Measurements from ENCODE around the gene NEU2. TPM values are rescaled to one million over a fixed set of nuclear protein-coding genes. Genes with fewer than 3 reads are reported as not detected.

NEU2 gene
- total and polyA plus RNA-seq, 10 of the 15 experiments (the other 5 are each of a cell fraction or from before 2014, with no cell fraction given), result not detected

DNA sequence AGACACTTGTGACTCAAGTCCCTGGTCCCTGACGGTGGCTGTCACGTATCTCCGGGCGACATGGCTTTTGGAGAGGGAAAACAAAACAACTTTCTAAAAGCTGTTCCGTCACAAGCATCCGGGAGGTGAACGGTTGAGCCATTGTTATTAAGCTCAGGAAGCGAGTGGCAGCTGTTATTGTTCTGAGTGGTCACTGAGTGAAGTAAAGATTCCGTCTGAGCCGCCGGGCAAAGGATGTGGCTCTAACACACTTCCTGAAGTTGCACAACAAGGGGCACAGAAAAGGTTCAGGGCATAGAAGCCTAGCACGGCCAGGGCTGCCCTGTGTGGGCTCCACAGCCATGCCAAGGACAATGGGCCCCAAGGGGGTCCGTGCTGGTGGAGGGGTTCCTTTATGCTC lies 52.0 kb downstream of the NEU2 start (continued):
- TF ChIP-seq IKZF1 (conservative IDR thresholded peaks at IDR 0.05) (peak; percentile 59), MTA2 (IDR thresholded peaks at IDR 0.05; ENCODE audit: low read depth) (no peak), LARP7 (IDR thresholded peaks at IDR 0.05) (0 out of 2 replicates have a peak, but pooled peaks have one; percentile 0), REST (IDR thresholded peaks at IDR 0.05; ENCODE audit: low read depth, low read length) (no peak), ZNF207 (IDR thresholded peaks at IDR 0.05; ENCODE audit: borderline replicate concordance) (no peak), RELB (IDR thresholded peaks at IDR 0.05; ENCODE audit: low read depth) (no peak), NBN (IDR thresholded peaks at IDR 0.05) (peak; percentile 12; the same call in 1 of the 2 replicates), RELA (IDR thresholded peaks at IDR 0.05; ENCODE audit: borderline replicate concordance, partially characterized antibody) (peak; percentile 19), POU2F2 (IDR thresholded peaks at IDR 0.05; ENCODE audit: borderline replicate concordance, low read depth, low read length) (no peak), YY1 (IDR thresholded peaks at IDR 0.05; ENCODE audit: low read depth, low read length) (peak; percentile 40; the same call in 1 of the 2 replicates), ZNF274 (IDR thresholded peaks at IDR 0.05; ENCODE audit: insufficient read depth, insufficient read length) (no peak), HCFC1 (IDR thresholded peaks at IDR 0.05; ENCODE audit: low read length) (no peak), MYC (IDR thresholded peaks at IDR 0.05; ENCODE audit: insufficient read depth, insufficient read length, insufficient replicate concordance, low read length, severe bottlenecking) (no peak), POLR2A (IDR thresholded peaks at IDR 0.05; ENCODE audit: low read depth, low read length) (peak; percentile 51; the same call in 1 of the 2 replicates), SIN3A (IDR thresholded peaks at IDR 0.05; ENCODE audit: low read depth, low read length) (no peak), SREBF2 (IDR thresholded peaks at IDR 0.05; ENCODE audit: low read length) (no peak), BRCA1 (IDR thresholded peaks at IDR 0.05; ENCODE audit: low read depth, low read length) (no peak), TBL1XR1 (IDR thresholded peaks at IDR 0.05; ENCODE audit: low read depth, low read length) (peak; percentile 76; the same call in 1 of the 2 replicates), MXI1 (IDR thresholded peaks at IDR 0.05; ENCODE audit: low read depth, low read length) (no peak), TCF7 (IDR thresholded peaks at IDR 0.05; ENCODE audit: borderline replicate concordance) (no peak), GABPA (IDR thresholded peaks at IDR 0.05; ENCODE audit: low read depth) (no peak), NFYA (IDR thresholded peaks at IDR 0.05; ENCODE audit: borderline replicate concordance, low read depth, low read length) (no peak)
- TF ChIP-seq, protein P1, sequence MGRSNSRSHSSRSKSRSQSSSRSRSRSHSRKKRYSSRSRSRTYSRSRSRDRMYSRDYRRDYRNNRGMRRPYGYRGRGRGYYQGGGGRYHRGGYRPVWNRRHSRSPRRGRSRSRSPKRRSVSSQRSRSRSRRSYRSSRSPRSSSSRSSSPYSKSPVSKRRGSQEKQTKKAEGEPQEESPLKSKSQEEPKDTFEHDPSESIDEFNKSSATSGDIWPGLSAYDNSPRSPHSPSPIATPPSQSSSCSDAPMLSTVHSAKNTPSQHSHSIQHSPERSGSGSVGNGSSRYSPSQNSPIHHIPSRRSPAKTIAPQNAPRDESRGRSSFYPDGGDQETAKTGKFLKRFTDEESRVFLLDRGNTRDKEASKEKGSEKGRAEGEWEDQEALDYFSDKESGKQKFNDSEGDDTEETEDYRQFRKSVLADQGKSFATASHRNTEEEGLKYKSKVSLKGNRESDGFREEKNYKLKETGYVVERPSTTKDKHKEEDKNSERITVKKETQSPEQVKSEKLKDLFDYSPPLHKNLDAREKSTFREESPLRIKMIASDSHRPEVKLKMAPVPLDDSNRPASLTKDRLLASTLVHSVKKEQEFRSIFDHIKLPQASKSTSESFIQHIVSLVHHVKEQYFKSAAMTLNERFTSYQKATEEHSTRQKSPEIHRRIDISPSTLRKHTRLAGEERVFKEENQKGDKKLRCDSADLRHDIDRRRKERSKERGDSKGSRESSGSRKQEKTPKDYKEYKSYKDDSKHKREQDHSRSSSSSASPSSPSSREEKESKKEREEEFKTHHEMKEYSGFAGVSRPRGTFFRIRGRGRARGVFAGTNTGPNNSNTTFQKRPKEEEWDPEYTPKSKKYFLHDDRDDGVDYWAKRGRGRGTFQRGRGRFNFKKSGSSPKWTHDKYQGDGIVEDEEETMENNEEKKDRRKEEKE (IDR thresholded peaks at IDR 0.05), result no peak
- TF ChIP-seq, protein P2, sequence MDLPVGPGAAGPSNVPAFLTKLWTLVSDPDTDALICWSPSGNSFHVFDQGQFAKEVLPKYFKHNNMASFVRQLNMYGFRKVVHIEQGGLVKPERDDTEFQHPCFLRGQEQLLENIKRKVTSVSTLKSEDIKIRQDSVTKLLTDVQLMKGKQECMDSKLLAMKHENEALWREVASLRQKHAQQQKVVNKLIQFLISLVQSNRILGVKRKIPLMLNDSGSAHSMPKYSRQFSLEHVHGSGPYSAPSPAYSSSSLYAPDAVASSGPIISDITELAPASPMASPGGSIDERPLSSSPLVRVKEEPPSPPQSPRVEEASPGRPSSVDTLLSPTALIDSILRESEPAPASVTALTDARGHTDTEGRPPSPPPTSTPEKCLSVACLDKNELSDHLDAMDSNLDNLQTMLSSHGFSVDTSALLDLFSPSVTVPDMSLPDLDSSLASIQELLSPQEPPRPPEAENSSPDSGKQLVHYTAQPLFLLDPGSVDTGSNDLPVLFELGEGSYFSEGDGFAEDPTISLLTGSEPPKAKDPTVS (IDR thresholded peaks at IDR 0.05; ENCODE audit: low read depth, low read length), result no peak
